A549 (cell line): ENCODE data around the gene ZNF441. TPM values are rescaled to one million over a fixed set of nuclear protein-coding genes. Genes with fewer than 3 reads are reported as not detected.
A peak's percentile ranks its signal among the peaks of the same experiment; 100 is the strongest.

ENCODE experiments used
- ATAC-seq, 2 experiments: fragments of 200-7000 bp in 1 of 2; fragments of >200 bp in 1 of 2; cut with Nextera tagmentation in 1 of 2; cut with Tn5 transposase in 1 of 2; 3 replicates each; pipeline versions ENCODE4 v1.8.0 to v1.9.1; 2018 to 2020; ENCODE audit warnings: mild to moderate bottlenecking in 1 of 2, moderate library complexity in 1 of 2
- CTCF ChIA-PET: fragments of 300-600 bp; sonication (Branson Sonifier 250); formaldehyde crosslinking; extraction: SDS; loops from one replicate; lab custom pipeline; 2021; ENCODE audit warnings: antibody characterized with exemption, inconsistent platforms; lab: Yijun Ruan, JAX
- POLR2A ChIA-PET: fragments of 350-600 bp; formaldehyde crosslinking; extraction: SDS; loops from one replicate; lab custom pipeline; 2021; ENCODE audit warnings: antibody characterized with exemption, inconsistent platforms; lab: Yijun Ruan, JAX
- DNase-seq, 2 experiments: peaks; one replicate each; pipeline versions ENCODE4 v3.0.0 to v3.0.0-alpha.2; 2011 to 2016; ENCODE audit warnings: low read depth in 1 of 2, low spot score in 1 of 2
- FAIRE-seq: peaks from 2 replicates; lab custom pipeline; 2011; peaks lifted over from hg19 to GRCh38; lab: Jason Lieb, UNC
- H3K27ac ChIP-seq, 2 experiments: fragments of >200 bp; sonication (Bioruptor Twin); formaldehyde crosslinking; 3 replicates each; pipeline ENCODE4 v1.5.1; 2016 to 2017
- H3K4me1 ChIP-seq: fragments of >200 bp; sonication (Bioruptor Twin); formaldehyde crosslinking; 3 replicates; pipeline ENCODE4 v1.6.1; 2016
- H3K4me2 ChIP-seq: fragments of >200 bp; sonication (Bioruptor Twin); formaldehyde crosslinking; 3 replicates; pipeline ENCODE4 v1.6.1; 2016
- H3K4me3 ChIP-seq: fragments of >200 bp; sonication (Bioruptor Twin); formaldehyde crosslinking; 3 replicates; pipeline ENCODE4 v1.5.1; 2016
- H3K9me3 ChIP-seq: fragments of >200 bp; sonication (Bioruptor Twin); formaldehyde crosslinking; 3 replicates; pipeline ENCODE4 v1.6.1; 2016
- E2F6 ChIP-seq: IDR thresholded peaks from 2 replicates; pipeline ENCODE4 v1.6.1; 2012; ENCODE audit warnings: low read depth, borderline replicate concordance
- EP300 ChIP-seq, 2 experiments: fragments of >200 bp; sonication (Bioruptor Twin); formaldehyde crosslinking; IDR thresholded peaks; 2 replicates in 1 of 2; 3 replicates in 1 of 2; pipeline ENCODE4 v1.6.1; 2016 to 2017
- ESRRA ChIP-seq: fragments of 150-350 bp; IDR thresholded peaks from 2 replicates; pipeline ENCODE4 v1.6.1; 2014; ENCODE audit warnings: mild to moderate bottlenecking, low read length, borderline replicate concordance
- GATA3 ChIP-seq: IDR thresholded peaks from 2 replicates; pipeline ENCODE4 v1.6.1; 2012; ENCODE audit warnings: borderline replicate concordance
- HEYL ChIP-seq: fragments of 250-450 bp; sonication (Bioruptor Pico); IDR thresholded peaks from 2 replicates; pipeline ENCODE4 v1.8.0; 2021; ENCODE audit warnings: mild to moderate bottlenecking, moderate library complexity
- HOXA7 ChIP-seq: fragments of 250-450 bp; sonication (Bioruptor Pico); IDR thresholded peaks from 2 replicates; pipeline ENCODE4 v1.5.0; 2020; ENCODE audit warnings: mild to moderate bottlenecking, moderate library complexity
- HOXB5 ChIP-seq: fragments of 250-450 bp; sonication (Bioruptor Pico); IDR thresholded peaks from 2 replicates; pipeline ENCODE4 v1.5.0; 2020; ENCODE audit warnings: mild to moderate bottlenecking, moderate library complexity
- MAZ ChIP-seq: fragments of 150-350 bp; IDR thresholded peaks from 2 replicates; pipeline ENCODE4 v1.6.1; 2014; ENCODE audit warnings: antibody characterized with exemption, low read depth, low read length, borderline replicate concordance
- RAD21 ChIP-seq, 2 experiments: fragments of >200 bp in 1 of 2; sonication (Bioruptor Twin) in 1 of 2; formaldehyde crosslinking in 1 of 2; IDR thresholded peaks in 1 of 2; conservative IDR thresholded peaks in 1 of 2; 2 replicates in 1 of 2; 3 replicates in 1 of 2; pipeline ENCODE4 v1.6.1; 2012 to 2018; ENCODE audit warnings: inconsistent platforms in 1 of 2
- RNF2 ChIP-seq: fragments of 200-600 bp; sonication (generic); IDR thresholded peaks from 2 replicates; pipeline ENCODE4 v1.6.1; 2016; ENCODE audit warnings: low read depth, mild to moderate bottlenecking, antibody characterized with exemption, moderate library complexity, borderline replicate concordance
- SREBF2 ChIP-seq: fragments of 450-650 bp; IDR thresholded peaks from 2 replicates; pipeline ENCODE4 v1.6.1; 2014; ENCODE audit warnings: mild to moderate bottlenecking, moderate library complexity
- ZSCAN20 ChIP-seq: fragments of 250-450 bp; sonication (Bioruptor Pico); IDR thresholded peaks from 2 replicates; pipeline ENCODE4 v1.8.0; 2022; ENCODE audit warnings: mild to moderate bottlenecking, moderate library complexity
- WGBS: methylation state at CpG from one replicate; pipeline ENCODE4 v1.1.6; 2017; ENCODE audit errors: missing lambda C conversion rate; 5-methylcytosine and 5-hydroxymethylcytosine counted together
- polyA plus RNA-seq, 4 experiments: library from polyadenylated mRNA; depleted of rRNA in 3 of 4; stranded (reverse); fragments of >200 nt; fragmentation: RNase III in 1 of 4; extraction: RNeasy Plus Mini Kit Qiagen cat#74134 plus additional on column Dnase treatment in 1 of 4; gene quantifications; 2 replicates in 3 of 4; 3 replicates in 1 of 4; pipeline ENCODE4 v1.2.3, GENCODE V29; 2011 to 2017
- TF ChIP-seq, protein P1 (sequence below): fragments of 150-350 bp; IDR thresholded peaks from 2 replicates; pipeline ENCODE4 v1.6.1; 2014; ENCODE audit warnings: low read depth, mild to moderate bottlenecking, low read length
- TF ChIP-seq, protein P2 (sequence below): IDR thresholded peaks from 2 replicates; pipeline ENCODE4 v1.6.1; 2012
- TF ChIP-seq, protein P3 (sequence below): fragments of >200 bp; sonication (Bioruptor Twin); formaldehyde crosslinking; IDR thresholded peaks from 3 replicates; pipeline ENCODE4 v1.6.1; 2016
- TF ChIP-seq, protein P4 (sequence below): fragments of 200-600 bp; sonication (generic); IDR thresholded peaks from 2 replicates; pipeline ENCODE4 v1.6.1; 2016; ENCODE audit warnings: antibody characterized with exemption, mild to moderate bottlenecking, moderate library complexity

ZNF441 gene
- polyA plus RNA-seq, 2 of the 4 experiments (the other 2 are of a cell fraction) = 0.01 TPM

GRCh38 chr19:11792942-11793341, 26.1 kb downstream of the ZNF441 start:
- Histone ChIP-seq H3K9me3 (no peaks in the 10 kb centered on the region), H3K4me3 (no peak overlapping the region), H3K4me2 (no peak overlapping the region), H3K4me1 (no peaks in the 10 kb centered on the region), H3K27ac (no peak overlapping the region)
- TF ChIP-seq ZSCAN20 (CRISPR knock-in tag) = no peak
- TF ChIP-seq HOXA7 (CRISPR knock-in tag) = no peak
- TF ChIP-seq, protein P1, sequence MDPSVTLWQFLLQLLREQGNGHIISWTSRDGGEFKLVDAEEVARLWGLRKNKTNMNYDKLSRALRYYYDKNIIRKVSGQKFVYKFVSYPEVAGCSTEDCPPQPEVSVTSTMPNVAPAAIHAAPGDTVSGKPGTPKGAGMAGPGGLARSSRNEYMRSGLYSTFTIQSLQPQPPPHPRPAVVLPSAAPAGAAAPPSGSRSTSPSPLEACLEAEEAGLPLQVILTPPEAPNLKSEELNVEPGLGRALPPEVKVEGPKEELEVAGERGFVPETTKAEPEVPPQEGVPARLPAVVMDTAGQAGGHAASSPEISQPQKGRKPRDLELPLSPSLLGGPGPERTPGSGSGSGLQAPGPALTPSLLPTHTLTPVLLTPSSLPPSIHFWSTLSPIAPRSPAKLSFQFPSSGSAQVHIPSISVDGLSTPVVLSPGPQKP = no peak
- TF ChIP-seq SREBF2 = no peak
- TF ChIP-seq, protein P2, sequence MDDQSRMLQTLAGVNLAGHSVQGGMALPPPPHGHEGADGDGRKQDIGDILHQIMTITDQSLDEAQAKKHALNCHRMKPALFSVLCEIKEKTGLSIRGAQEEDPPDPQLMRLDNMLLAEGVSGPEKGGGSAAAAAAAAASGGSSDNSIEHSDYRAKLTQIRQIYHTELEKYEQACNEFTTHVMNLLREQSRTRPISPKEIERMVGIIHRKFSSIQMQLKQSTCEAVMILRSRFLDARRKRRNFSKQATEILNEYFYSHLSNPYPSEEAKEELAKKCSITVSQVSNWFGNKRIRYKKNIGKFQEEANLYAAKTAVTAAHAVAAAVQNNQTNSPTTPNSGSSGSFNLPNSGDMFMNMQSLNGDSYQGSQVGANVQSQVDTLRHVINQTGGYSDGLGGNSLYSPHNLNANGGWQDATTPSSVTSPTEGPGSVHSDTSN = no peak
- TF ChIP-seq, protein P3, sequence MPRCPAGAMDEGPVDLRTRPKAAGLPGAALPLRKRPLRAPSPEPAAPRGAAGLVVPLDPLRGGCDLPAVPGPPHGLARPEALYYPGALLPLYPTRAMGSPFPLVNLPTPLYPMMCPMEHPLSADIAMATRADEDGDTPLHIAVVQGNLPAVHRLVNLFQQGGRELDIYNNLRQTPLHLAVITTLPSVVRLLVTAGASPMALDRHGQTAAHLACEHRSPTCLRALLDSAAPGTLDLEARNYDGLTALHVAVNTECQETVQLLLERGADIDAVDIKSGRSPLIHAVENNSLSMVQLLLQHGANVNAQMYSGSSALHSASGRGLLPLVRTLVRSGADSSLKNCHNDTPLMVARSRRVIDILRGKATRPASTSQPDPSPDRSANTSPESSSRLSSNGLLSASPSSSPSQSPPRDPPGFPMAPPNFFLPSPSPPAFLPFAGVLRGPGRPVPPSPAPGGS = no peak
- TF ChIP-seq RAD21 (conservative IDR thresholded peaks at IDR 0.05 in 1 of 2, IDR thresholded peaks at IDR 0.05 in 1 of 2) = no peak
- no peak for TF ChIP-seq ESRRA
- ChIA-PET POLR2A (no interaction called here), CTCF (no interaction called here)
- ATAC-seq = no peak
- DNase-seq = no peak
- FAIRE-seq = no peak

DNA sequence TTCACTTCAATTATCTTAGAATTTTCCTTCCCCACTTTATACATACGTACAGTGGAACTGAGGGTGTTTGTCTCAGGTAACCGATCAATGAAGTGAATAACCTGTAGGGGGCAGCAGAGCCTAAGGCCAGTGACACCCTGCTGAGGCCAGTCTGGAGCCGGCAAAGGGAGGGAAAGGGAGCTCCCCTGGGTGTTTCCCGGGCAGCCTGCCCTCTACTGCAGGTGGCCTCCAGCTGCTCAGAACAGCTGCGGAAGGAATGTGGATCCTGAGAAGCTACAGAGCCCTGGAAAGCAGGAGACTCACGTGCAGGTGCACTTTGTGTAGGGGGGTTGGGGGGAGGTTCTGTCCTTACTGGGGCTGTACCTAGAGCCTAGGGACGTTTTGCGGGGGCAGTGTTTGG, 30.7 kb downstream of the ZNF441 start:
- POLR2A ChIA-PET = no interaction called here
- no peak overlapping the region for H3K4me2 ChIP-seq

DNA sequence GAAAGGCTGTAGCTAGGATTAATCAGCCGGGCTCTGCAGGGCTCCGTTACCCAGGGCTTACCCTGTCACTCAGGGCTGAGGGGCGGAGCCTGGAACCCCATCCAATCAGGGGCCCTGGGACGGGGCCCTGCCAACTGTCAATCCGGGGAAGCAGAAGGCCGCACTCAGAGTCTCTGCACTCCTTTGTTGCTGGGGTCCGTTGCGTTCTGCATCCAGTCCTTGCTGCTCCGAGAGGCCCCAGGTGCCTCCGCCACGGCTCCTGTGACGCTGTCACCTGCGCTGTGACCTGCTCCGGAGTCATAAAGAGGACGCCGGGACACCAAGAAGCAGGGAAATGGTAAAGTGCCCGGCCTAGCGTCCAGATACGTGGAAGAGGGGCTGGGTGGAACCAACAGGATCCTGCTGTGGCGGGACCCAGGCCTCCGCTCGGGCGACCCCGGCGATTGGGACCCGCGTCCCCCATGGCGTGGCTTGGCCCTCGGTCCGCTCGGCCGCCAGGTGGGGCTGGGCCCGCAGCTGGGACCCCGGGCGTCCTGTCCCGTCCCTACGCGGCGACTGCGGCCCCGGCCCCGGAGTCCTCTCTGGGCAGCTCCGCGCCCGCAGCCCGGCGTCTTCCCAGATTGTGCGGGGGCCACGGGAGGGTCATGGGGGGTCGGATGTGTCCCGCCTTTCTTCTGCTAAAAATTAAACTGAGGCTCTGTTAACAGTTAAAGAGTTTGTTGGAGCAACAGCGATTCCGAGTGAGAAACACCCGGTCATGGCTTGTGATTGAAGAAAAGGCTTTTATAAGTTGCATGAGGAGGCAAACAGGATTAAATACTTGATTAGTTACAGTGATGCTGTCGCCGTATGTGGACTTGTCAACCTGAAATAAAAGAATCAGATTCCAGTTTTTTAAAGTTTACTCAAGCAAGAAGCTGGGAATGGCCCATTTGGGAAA, 31.9 kb downstream of the ZNF441 start, which contains the start of gene ZNF491:
Gene ZNF491 (plus strand): TSS at position 133 of the 940 bp plus-strand sequence. CDS start 7,431 bp downstream, outside the sequence.
- ATAC-seq = no peak
- Histone ChIP-seq H3K4me3 (no peak within 1 kb of the TSS), H3K4me1 (no peaks in the 10 kb centered on the region), H3K4me2 (no peak within 1 kb of the TSS), H3K27ac (no peak within 1 kb of the TSS), H3K9me3 (peaks cover 4% of the 10 kb centered on the region; the same call in 1 of the 3 replicates)
- ChIA-PET POLR2A (no interaction called here), CTCF (no interaction called here)
- no peak for FAIRE-seq
- TF ChIP-seq RAD21 (conservative IDR thresholded peaks at IDR 0.05 in 1 of 2, IDR thresholded peaks at IDR 0.05 in 1 of 2) (no peak), RNF2 (no peak), HEYL (CRISPR knock-in tag) (no peak), HOXB5 (CRISPR knock-in tag) (no peak), MAZ (no peak), EP300 (IDR thresholded peaks at IDR 0.05) (no peak), SREBF2 (no peak), GATA3 (no peak)
- TF ChIP-seq, protein P4, sequence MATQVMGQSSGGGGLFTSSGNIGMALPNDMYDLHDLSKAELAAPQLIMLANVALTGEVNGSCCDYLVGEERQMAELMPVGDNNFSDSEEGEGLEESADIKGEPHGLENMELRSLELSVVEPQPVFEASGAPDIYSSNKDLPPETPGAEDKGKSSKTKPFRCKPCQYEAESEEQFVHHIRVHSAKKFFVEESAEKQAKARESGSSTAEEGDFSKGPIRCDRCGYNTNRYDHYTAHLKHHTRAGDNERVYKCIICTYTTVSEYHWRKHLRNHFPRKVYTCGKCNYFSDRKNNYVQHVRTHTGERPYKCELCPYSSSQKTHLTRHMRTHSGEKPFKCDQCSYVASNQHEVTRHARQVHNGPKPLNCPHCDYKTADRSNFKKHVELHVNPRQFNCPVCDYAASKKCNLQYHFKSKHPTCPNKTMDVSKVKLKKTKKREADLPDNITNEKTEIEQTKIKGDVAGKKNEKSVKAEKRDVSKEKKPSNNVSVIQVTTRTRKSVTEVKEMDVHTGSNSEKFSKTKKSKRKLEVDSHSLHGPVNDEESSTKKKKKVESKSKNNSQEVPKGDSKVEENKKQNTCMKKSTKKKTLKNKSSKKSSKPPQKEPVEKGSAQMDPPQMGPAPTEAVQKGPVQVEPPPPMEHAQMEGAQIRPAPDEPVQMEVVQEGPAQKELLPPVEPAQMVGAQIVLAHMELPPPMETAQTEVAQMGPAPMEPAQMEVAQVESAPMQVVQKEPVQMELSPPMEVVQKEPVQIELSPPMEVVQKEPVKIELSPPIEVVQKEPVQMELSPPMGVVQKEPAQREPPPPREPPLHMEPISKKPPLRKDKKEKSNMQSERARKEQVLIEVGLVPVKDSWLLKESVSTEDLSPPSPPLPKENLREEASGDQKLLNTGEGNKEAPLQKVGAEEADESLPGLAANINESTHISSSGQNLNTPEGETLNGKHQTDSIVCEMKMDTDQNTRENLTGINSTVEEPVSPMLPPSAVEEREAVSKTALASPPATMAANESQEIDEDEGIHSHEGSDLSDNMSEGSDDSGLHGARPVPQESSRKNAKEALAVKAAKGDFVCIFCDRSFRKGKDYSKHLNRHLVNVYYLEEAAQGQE = no peak
- TF ChIP-seq, protein P1 = no peak
- no peak for DNase-seq
- 14% methylated on average over 15 of the region's 56 CpGs for WGBS

More for the DNA sequence above, 30.7 kb downstream of the ZNF441 start:
- TF ChIP-seq E2F6 (no peak), RAD21 (conservative IDR thresholded peaks at IDR 0.05 in 1 of 2, IDR thresholded peaks at IDR 0.05 in 1 of 2) (peak in 1 of 2 experiments; percentile 27; a peak in 1 of 5 replicates)
- Histone ChIP-seq H3K9me3 (peaks cover 3% of the 10 kb centered on the region; the same call in 1 of the 3 replicates), H3K27ac (no peak overlapping the region), H3K4me3 (no peak overlapping the region), H3K4me1 (no peaks in the 10 kb centered on the region)
- 12% methylated on average over 7 of the region's 8 CpGs for WGBS
- FAIRE-seq = no peak
- ATAC-seq = no peak
- CTCF ChIA-PET = interaction anchor here (0.6 kb wide), 1 partner anchor 176 kb away, joined by 3 read pairs; no protein-coding TSS in a partner anchor
- DNase-seq = peak in 1 of 2 experiments; percentile 18
